Measurements from ENCODE around the gene METTL22. TPM values are rescaled to one million over a fixed set of nuclear protein-coding genes. Genes with fewer than 3 reads are reported as not detected.

Gene METTL22
- total and polyA plus RNA-seq, 4 donors: 17.9 to 39.4 (median 32.4) TPM

DNA sequence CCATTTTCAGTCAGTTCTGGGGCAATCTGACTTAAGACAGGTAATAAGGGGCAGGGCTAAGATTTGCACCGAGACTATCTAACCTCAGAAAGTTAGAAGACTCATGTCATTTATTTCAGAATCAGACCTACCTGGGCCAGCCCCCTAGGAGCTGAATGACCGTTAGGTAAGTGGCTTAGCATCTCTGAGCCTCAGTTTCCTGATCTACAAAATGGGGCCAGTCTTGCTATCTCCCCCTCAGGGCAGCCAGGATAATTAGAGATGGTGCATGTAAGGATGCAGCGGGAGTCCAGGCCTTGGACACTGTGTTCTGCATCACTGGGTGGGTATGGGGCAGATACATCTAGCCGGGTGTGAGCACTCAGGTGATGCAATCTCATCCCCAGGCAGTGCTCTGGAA lies 10.4 kb upstream of the METTL22 start:
- no peak overlapping the region for H3K27ac ChIP-seq (ENCODE audit: low read depth in 1 of 2, low read length in 1 of 2)
- no peaks in the 10 kb centered on the region for H3K36me3 ChIP-seq (ENCODE audit: control insufficient read depth in 4 of 4, insufficient read depth in 4 of 4, low read length in 4 of 4)
- H3K27me3 ChIP-seq (ENCODE audit: control insufficient read depth in 3 of 3, insufficient read depth in 3 of 3, low read length in 2 of 3): peaks cover 0 to 8% (median 4%) of the 10 kb centered on the region in 3 donors
- DNase-seq (no peak), ATAC-seq (ENCODE audit: insufficient read depth, low FRiP score) (no peak)
- no peak overlapping the region for H3K9ac ChIP-seq (ENCODE audit: insufficient read depth in 1 of 2, low read length in 2 of 2)
- H3K9me3 ChIP-seq (ENCODE audit: control insufficient read depth in 4 of 4, insufficient read depth in 3 of 4, low read length in 3 of 4): peaks cover 0 to 4% (median 0%) of the 10 kb centered on the region in 4 donors
- H3K4me1 ChIP-seq (ENCODE audit: control insufficient read depth in 5 of 5, insufficient read depth in 5 of 5, low read length in 5 of 5): peaks cover 0 to 2% (median 0%) of the 10 kb centered on the region in 5 donors
- TF ChIP-seq, protein P1, sequence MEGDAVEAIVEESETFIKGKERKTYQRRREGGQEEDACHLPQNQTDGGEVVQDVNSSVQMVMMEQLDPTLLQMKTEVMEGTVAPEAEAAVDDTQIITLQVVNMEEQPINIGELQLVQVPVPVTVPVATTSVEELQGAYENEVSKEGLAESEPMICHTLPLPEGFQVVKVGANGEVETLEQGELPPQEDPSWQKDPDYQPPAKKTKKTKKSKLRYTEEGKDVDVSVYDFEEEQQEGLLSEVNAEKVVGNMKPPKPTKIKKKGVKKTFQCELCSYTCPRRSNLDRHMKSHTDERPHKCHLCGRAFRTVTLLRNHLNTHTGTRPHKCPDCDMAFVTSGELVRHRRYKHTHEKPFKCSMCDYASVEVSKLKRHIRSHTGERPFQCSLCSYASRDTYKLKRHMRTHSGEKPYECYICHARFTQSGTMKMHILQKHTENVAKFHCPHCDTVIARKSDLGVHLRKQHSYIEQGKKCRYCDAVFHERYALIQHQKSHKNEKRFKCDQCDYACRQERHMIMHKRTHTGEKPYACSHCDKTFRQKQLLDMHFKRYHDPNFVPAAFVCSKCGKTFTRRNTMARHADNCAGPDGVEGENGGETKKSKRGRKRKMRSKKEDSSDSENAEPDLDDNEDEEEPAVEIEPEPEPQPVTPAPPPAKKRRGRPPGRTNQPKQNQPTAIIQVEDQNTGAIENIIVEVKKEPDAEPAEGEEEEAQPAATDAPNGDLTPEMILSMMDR (IDR thresholded peaks at IDR 0.05; ENCODE audit: control extremely low read depth, extremely low read depth): no peak
- 77 to 82% methylated on average over 4 of the region's 4 CpGs for WGBS, 2 donors
- H3K4me3 ChIP-seq: no peak overlapping the region

DNA sequence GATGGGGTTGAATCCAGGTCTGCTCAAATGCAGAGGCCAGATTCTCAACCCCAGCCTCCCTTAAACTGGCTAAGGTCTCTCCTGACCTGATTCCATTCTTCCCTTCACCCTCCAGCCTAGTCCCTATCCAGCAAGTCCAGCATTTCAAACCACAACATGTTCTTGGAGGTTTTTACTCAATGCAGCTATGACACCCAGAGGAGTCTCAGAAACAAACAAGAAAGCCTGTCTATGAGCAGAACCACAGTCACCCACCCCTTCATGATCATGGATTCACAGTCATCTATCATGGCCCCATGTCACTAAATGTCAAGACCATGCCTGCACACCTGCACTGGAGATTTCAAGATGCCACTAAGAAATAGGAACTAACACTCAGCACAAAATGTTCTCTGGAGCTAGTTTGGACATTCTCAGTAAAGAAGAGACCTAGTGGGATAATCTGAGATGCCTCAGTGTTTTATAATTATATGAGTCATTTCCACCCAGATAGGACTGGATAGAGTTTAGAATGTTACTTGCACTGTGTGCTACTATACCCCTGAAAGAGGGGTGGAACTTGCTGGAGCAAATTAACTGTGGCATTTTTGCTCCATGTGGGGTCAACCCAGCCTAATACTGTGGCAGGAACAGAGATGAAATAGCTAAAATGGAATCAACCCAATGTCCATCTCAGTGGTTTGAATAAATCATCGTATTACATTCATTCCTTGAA lies 9.5 kb upstream of the METTL22 start:
- no peak for DNase-seq
- no peaks in the 10 kb centered on the region for H3K36me3 ChIP-seq (ENCODE audit: control insufficient read depth in 4 of 4, insufficient read depth in 4 of 4, low read length in 4 of 4)

DNA sequence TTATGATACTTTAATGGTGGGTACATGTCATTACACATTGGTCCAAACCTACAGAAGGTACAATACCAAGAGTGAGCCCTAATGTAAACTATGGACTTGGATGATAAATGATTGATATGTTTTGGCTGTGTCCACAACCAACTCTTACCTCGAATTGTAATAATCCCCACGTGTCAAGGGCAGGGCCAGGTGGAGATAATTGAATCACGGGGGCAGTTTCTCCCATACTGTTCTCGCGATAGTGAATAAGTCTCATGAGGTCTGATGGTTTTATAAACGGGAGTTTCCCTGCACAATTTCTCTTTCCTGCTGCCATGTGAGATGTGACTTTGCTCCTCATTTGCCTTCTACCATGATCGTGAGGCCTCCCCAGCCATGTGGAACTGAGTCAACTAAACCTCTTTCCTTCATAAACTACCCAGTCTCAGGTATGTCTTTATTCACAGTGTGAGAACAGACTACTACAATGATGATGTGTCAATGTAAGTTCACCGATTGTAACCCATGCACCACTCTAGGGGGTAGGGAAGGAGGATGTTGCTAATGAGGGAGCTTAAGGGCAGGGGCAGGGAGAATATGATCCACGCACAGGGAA lies 7.0 kb upstream of the METTL22 start:
- peaks cover 0 to 13% (median 2%) of the 10 kb centered on the region in 3 donors for H3K27me3 ChIP-seq (ENCODE audit: control insufficient read depth in 3 of 3, insufficient read depth in 3 of 3, low read length in 2 of 3)
- H3K27ac ChIP-seq (ENCODE audit: low read depth in 1 of 2, low read length in 1 of 2): no peak overlapping the region
- no peak for ATAC-seq (ENCODE audit: insufficient read depth, low FRiP score)
- TF ChIP-seq, protein P1 (IDR thresholded peaks at IDR 0.05; ENCODE audit: control extremely low read depth, extremely low read depth): no peak
- no peak for DNase-seq
- no peak overlapping the region for H3K4me3 ChIP-seq
- no peaks in the 10 kb centered on the region for H3K9me3 ChIP-seq (ENCODE audit: control insufficient read depth in 4 of 4, insufficient read depth in 3 of 4, low read length in 3 of 4)
- 66 to 74% methylated on average over 9 of the region's 9 CpGs for WGBS, 2 donors
- no peaks in the 10 kb centered on the region for H3K36me3 ChIP-seq (ENCODE audit: control insufficient read depth in 4 of 4, insufficient read depth in 4 of 4, low read length in 4 of 4)
- H3K9ac ChIP-seq (ENCODE audit: insufficient read depth in 1 of 2, low read length in 2 of 2): no peak overlapping the region
- no peaks in the 10 kb centered on the region for H3K4me1 ChIP-seq (ENCODE audit: control insufficient read depth in 5 of 5, insufficient read depth in 5 of 5, low read length in 5 of 5)

More for the DNA sequence above, 9.5 kb upstream of the METTL22 start:
- TF ChIP-seq, protein P1 (IDR thresholded peaks at IDR 0.05; ENCODE audit: control extremely low read depth, extremely low read depth): no peak
- peaks cover 0 to 7% (median 3%) of the 10 kb centered on the region in 3 donors for H3K27me3 ChIP-seq (ENCODE audit: control insufficient read depth in 3 of 3, insufficient read depth in 3 of 3, low read length in 2 of 3)
- no peak for ATAC-seq (ENCODE audit: insufficient read depth, low FRiP score)
- peaks cover 0 to 2% (median 0%) of the 10 kb centered on the region in 5 donors for H3K4me1 ChIP-seq (ENCODE audit: control insufficient read depth in 5 of 5, insufficient read depth in 5 of 5, low read length in 5 of 5)
- H3K9ac ChIP-seq (ENCODE audit: insufficient read depth in 1 of 2, low read length in 2 of 2): no peak overlapping the region
- no peak overlapping the region for H3K4me3 ChIP-seq
- WGBS, 2 donors: 96 to 98% methylated on average over 1 of the region's 1 CpG
- no peak overlapping the region for H3K27ac ChIP-seq (ENCODE audit: low read depth in 1 of 2, low read length in 1 of 2)
- H3K9me3 ChIP-seq (ENCODE audit: control insufficient read depth in 4 of 4, insufficient read depth in 3 of 4, low read length in 3 of 4): peaks cover 0 to 1% (median 0%) of the 10 kb centered on the region in 4 donors
